ENCODE data around the gene APBB2. TPM values are rescaled to one million over a fixed set of nuclear protein-coding genes. Genes with fewer than 3 reads are reported as not detected.

APBB2 gene
- total and polyA plus RNA-seq, 2 of the 8 experiments (the other 6 are each of a cell fraction or from before 2014, with no cell fraction given): 58.7 to 59.4 TPM

GRCh38 chr4:41135801-41136200, 78.5 kb downstream of the APBB2 start (continued):
- TF ChIP-seq KDM1A (IDR thresholded peaks at IDR 0.05; ENCODE audit: borderline replicate concordance, low read length) (no peak), NRF1 (IDR thresholded peaks at IDR 0.05; ENCODE audit: low read depth, low read length) (no peak), TBP (IDR thresholded peaks at IDR 0.05; ENCODE audit: low read depth, low read length) (no peak), MAX (IDR thresholded peaks at IDR 0.05) (no peak)

Data from H1 (cell line).